ENCODE data around the gene YDJC.
"Not testable (repeated sequence)": the region's sequence is repeated elsewhere in the genome, so short reads cannot be mapped to it uniquely, and the experiment has no call there.

Gene YDJC

DNA sequence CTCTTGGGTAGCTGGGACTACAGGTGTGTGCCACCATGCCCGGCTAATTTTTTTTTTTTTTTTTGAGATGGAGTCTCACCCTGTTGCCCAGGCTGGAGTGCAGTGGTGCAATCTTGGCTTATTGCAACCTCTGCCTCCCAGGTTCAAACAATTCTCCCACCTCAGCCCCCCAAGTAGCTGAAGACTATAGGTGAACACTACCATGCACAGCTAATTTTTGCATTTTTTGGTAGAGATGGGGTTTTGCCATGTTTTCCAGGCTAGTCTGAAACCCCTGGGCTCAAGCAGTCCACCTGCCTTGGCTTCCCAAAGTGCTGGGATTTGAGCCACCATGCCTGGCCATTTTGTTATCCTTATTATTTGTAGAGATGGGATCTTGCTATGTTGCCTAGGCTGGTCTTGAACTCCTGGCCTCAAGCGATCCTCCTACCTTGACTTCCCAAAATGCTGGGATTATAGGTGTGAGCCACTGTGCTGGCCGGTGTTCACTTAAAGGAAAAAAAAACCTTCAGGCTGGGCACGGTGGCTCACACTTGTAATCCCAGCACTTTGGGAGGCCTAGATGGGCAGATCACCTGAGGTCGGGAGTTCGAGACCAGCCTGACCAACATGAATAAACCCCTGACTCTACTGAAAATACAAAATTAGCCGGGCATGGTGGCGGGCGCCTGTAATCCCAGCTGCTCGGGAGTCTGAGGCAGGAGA is 48.7 kb downstream of the YDJC start:
- not testable (repeated sequence) for DNase-seq (ENCODE audit: low read depth in 2 of 2)

DNA sequence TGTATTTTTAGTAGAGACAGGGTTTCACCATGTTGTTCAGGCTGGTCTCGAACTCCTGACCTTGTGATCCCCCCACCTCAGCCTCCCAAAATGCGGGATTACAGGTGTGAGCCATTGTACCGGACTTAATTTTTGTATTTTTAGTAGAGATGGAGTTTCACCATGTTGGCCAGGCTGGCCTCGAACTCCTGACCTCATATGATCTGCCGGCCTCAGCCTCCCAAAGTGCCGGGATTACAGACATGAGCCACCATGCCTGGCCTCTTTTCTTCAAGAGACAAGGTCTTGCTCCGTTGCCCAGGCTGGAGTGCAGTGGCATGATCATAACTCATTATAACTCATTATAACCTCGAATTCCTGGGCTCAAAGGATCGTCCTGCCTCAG is 49.2 kb downstream of the YDJC start:
- DNase-seq (ENCODE audit: low read depth in 2 of 2) = not testable (repeated sequence)

- DNase-seq (ENCODE audit: low read depth in 2 of 2) = no peak
These were observed 50.4 kb downstream of the YDJC start for GRCh38 chr22:21579474-21579851.

All from activated CD4-positive, alpha-beta T cell treated with anti-CD3 and anti-CD28 coated beads for 24 hours (primary cell).